ENCODE data around the gene CD34. TPM values are rescaled to one million over a fixed set of nuclear protein-coding genes. Genes with fewer than 3 reads are reported as not detected.
"Not testable (repeated sequence)": the region's sequence is repeated elsewhere in the genome, so short reads cannot be mapped to it uniquely, and the experiment has no call there.

CD34 gene
- total RNA-seq, 2 donors from 2014 or later = 0.05 to 0.09 TPM

DNA sequence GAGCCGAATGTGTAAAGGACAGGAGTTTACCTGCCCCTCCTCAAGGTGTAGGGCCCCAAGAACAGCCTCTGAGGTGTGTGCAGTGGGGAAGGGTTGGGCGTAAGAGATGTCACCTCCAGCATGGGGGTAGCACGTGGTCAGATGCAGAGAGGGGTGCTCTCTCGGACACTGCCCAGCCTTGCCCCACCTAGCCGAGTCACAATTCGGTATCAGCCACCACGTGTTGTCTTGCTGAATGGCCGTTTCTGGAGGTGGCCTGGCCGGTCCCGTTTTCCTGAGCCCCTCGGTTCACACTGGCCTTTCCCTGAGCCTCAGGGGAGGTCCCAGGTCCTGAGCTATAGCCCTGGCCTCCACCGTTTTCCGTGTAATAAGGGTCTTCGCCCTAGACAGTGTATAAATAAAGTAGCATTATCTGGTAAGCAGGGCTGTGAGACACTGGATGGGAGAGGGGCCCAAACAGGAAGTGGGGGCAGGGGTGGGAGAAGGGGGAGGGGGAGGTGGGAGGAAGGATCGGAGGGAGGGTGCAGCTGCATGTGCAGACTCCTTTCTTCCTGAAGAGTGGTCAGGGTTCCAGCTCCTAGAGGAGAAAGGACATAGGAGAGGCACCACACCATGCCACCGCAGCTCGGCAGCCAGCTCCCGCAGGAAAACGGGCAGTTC lies 23.3 kb downstream of the CD34 start:
- H3K36me3 Mint-ChIP-seq (ENCODE audit: insufficient read depth in 2 of 2) = no peaks in the 10 kb centered on the region
- H3K27ac Mint-ChIP-seq = no peak overlapping the region
- H3K4me1 Mint-ChIP-seq (ENCODE audit: low read depth) = peaks cover 28% of the 10 kb centered on the region
- no peak overlapping the region for H3K4me3 Mint-ChIP-seq
- DNase-seq (no peak), ATAC-seq (replicated peaks in 1 of 2) (no peak)
- H3K27me3 Mint-ChIP-seq (ENCODE audit: low read depth) = peaks cover 11% of the 10 kb centered on the region
- H3K9me3 Mint-ChIP-seq = no peaks in the 10 kb centered on the region

DNA sequence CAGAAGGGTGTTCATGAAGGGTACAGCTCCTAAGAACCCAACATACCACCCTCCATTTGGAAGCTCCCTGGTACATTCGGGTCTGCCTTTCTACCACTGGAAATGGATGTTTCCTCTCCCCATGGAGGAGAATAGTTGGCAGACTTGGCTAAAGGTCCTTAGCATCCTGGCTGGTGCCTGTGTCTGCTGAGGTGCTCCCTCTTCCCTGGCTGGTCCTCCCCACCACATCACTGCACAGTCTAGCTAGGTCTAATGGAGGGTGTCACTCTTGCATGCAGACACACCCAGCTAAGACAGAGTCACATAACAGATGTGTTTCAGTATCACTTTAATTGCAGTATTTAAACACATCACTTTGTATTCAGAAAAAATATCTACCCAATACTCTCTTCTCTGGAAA lies 24.7 kb downstream of the CD34 start:
- Mint-ChIP-seq H3K36me3 (ENCODE audit: insufficient read depth in 2 of 2) (no peaks in the 10 kb centered on the region), H3K27ac (no peak overlapping the region), H3K4me1 (ENCODE audit: low read depth) (peaks cover 37% of the 10 kb centered on the region), H3K9me3 (no peaks in the 10 kb centered on the region), H3K4me3 (no peak overlapping the region), H3K27me3 (ENCODE audit: low read depth) (peaks cover 11% of the 10 kb centered on the region)
- DNase-seq (no peak), ATAC-seq (replicated peaks in 1 of 2) (no peak)

DNA sequence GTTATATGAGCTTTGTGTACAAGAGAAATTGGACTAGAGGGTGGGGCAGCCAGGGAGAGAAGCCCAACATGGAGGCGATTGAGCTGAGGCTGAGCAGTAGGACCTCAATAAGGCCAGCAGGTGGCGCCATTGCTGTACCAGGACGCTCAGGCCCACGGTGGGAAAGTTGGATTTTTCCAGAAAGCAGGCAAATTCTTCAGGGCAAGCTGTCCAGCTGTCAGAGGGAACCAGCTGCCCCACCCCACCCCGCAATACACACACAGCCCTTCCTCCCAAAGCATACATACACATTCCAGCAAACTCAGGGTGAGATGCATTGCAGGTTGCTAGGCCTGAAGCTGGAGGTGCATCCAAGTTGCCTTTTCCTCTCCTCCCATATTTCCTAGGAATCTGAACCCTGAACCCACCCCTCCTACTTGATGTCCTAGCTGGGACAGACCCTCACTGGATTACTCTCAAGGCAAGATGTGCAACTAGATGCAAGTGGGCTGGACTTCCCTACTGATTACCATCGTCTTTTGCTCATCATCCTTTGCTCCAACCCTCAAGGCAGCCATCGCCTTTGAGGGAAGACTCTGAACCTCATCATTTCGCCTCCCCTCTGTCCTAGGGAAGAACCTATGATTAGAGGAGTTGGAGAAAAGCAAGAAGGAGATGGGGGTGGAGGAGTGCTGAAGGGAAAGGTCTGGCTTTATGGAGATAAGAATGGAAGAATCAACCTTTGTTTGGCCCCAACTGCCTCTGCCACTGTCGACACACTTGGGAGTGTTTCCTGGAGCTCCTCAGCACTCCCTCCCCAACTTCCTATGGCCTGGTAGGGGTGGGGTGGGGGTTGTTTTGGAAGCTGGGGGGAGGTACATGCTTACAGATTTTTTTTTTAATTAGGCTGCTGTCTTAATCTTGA lies 25.5 kb downstream of the CD34 start:
- Mint-ChIP-seq H3K36me3 (ENCODE audit: insufficient read depth in 2 of 2) (no peaks in the 10 kb centered on the region), H3K9me3 (no peaks in the 10 kb centered on the region), H3K4me1 (ENCODE audit: low read depth) (peaks cover 37% of the 10 kb centered on the region), H3K27me3 (ENCODE audit: low read depth) (peaks cover 11% of the 10 kb centered on the region), H3K4me3 (peak overlapping the region in 1 of 2 donors; percentile 38), H3K27ac (peak overlapping the region; percentile 55)
- ATAC-seq (replicated peaks in 1 of 2) (peak; percentile 62), DNase-seq (peak; percentile 74 to 80)

DNA sequence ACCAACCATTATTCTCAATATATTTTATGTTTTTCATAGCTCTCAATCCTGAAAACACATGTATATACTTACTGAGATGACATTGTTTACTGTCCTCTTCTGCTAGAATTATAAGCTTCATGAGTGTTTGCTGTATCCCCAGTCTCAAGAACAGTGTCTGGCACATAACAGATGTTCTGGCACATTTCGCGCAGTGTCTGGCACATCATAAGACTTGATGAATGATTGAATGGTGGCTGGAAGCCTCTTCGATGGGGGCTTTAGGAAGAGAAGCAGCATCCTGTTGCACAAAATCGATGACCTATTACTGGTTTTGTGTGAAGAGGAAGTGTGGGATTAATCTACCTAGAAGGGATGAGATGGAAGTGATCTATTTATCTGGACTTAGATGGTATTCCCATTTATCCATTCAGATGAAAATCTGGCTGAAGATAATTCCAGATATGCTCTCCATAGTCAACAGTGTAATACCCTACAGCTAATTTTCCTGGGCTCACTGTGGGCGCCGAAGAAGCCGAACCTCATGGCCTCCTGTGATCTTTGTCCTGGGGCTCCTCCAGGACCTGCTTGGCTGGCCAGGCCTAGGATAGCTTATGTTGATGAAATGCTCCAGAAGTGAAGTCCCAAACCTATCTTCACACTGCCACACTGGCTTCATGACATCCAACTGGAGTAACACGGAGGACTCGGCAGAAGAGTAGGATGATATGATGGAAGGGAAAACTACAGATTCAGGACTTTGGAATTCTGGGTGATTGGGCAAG lies 26.5 kb downstream of the CD34 start:
- DNase-seq = no peak
- Mint-ChIP-seq H3K27me3 (ENCODE audit: low read depth) (peaks cover 11% of the 10 kb centered on the region), H3K36me3 (ENCODE audit: insufficient read depth in 2 of 2) (no peaks in the 10 kb centered on the region), H3K9me3 (no peaks in the 10 kb centered on the region), H3K27ac (peak overlapping the region; percentile 97), H3K4me1 (ENCODE audit: low read depth) (peaks cover 40% of the 10 kb centered on the region), H3K4me3 (peak overlapping the region; percentile 82 to 92)
- ATAC-seq (replicated peaks in 1 of 2) = no peak

DNA sequence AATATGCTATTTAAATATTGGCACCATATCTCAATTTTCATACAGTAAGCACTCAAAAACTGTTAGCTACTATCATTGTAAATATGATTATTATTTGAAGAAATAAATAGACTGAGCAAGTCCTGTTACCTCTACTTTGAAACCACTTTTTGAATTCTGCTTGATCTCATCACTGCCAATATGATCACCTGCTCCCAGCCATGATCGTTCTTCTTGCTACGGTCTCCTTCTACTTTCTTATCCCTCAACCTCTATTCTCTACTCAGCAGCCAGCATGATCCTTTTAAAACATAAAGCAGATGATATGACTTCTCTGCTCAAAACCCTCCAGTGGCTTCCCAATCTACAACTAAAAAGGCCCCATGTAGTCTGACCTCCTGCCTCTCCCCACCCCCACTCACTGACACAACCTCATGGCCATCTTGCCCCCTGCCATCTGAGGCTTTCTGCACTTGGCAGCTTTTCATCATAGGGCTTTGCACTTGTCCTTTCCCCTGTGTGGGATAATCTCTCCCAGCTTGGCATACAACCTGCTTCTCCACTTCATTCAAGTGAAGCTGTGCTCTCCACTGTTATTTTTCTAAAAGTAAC lies 27.2 kb downstream of the CD34 start:
- Mint-ChIP-seq H3K27me3 (ENCODE audit: low read depth) (peaks cover 11% of the 10 kb centered on the region), H3K4me1 (ENCODE audit: low read depth) (peaks cover 47% of the 10 kb centered on the region), H3K4me3 (peak overlapping the region; percentile 82 to 92), H3K27ac (peak overlapping the region; percentile 97), H3K9me3 (no peaks in the 10 kb centered on the region), H3K36me3 (ENCODE audit: insufficient read depth in 2 of 2) (no peaks in the 10 kb centered on the region)
- DNase-seq = peak; percentile 20 to 44
- peak; percentile 6 to 12 for ATAC-seq (replicated peaks in 1 of 2)

DNA sequence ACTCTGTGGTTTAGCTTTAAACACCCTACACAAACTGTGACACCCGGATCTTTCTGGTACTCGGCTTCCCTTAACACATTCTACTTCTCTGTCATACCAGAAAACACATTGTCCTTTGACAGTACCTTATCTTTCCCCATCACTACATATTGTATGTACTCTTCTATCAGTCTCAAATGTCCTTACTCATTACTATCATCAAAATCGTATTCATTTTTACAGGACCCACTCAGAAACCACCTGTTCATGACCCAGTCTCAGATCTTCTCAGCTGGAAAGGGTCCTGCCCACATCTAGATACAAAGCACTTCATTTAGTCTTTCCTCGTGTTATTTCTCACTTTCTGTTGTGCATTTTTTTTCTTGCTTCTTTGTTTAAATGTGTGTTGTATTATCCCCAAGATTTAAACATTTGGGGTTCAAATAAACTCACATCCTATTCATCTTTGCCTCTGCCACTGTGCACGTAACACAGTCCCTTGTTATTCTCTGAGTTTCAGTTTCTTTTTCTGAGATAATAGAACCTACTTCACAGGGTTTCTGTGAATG lies 27.7 kb downstream of the CD34 start:
- Mint-ChIP-seq H3K4me3 (peak overlapping the region; percentile 82 to 92), H3K4me1 (ENCODE audit: low read depth) (peaks cover 50% of the 10 kb centered on the region), H3K27me3 (ENCODE audit: low read depth) (peaks cover 11% of the 10 kb centered on the region), H3K9me3 (no peaks in the 10 kb centered on the region), H3K27ac (peak overlapping the region; percentile 97), H3K36me3 (ENCODE audit: insufficient read depth in 2 of 2) (no peaks in the 10 kb centered on the region)
- DNase-seq (peak in 1 of 2 donors; percentile 23), ATAC-seq (replicated peaks in 1 of 2) (peak; percentile 83 to 84)

DNA sequence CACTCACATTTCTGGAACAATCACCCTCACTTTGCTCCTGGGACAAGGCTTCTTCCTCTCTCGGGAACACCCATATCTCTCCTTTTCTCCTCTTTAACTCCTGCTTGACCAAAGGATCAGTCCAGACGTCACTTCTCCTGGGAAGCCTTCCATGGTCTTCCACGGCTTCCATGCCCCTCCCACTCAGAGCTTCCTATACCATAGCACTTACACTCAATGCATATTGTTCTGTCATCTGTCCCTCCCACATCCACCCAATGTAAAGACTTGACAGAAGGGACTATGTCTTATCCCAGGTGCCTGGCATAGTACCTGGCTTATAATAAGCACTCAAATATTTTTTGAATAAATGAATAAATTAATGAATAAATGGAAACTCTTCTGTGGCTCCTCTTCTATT lies 28.2 kb downstream of the CD34 start:
- DNase-seq (no peak), ATAC-seq (replicated peaks in 1 of 2) (peak; percentile 36 to 40)
- Mint-ChIP-seq H3K9me3 (no peaks in the 10 kb centered on the region), H3K27ac (peak overlapping the region; percentile 97), H3K4me3 (peak overlapping the region; percentile 82 to 92), H3K4me1 (ENCODE audit: low read depth) (peaks cover 50% of the 10 kb centered on the region), H3K36me3 (ENCODE audit: insufficient read depth in 2 of 2) (no peaks in the 10 kb centered on the region), H3K27me3 (ENCODE audit: low read depth) (peaks cover 11% of the 10 kb centered on the region)

DNA sequence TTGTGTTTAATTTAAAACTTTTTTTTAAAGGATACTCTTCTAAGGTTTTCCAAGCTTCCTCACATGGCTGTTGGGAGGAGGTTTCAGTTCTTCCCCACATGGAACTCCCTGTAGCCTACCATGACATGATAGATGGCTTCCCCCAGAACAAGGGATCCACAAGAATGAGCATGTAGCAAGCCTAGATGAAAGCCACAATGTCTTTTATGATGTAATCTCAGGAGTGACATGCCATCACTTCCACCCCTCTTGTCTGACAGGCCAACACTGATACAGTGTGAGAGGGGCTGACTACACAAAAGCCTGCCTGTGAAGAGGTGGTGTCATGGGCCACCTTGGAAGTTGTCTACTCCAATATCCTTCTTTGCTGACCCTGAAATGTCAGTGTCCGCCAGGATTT lies 32.0 kb downstream of the CD34 start:
- H3K36me3 Mint-ChIP-seq (ENCODE audit: insufficient read depth in 2 of 2) = no peaks in the 10 kb centered on the region
- peaks cover 53% of the 10 kb centered on the region for H3K4me1 Mint-ChIP-seq (ENCODE audit: low read depth)
- DNase-seq = no peak
- H3K27ac Mint-ChIP-seq = peak overlapping the region; percentile 43
- no peaks in the 10 kb centered on the region for H3K27me3 Mint-ChIP-seq (ENCODE audit: low read depth)
- ATAC-seq (replicated peaks in 1 of 2) = peak; percentile 38 to 46
- H3K4me3 Mint-ChIP-seq = no peak overlapping the region
- H3K9me3 Mint-ChIP-seq = no peaks in the 10 kb centered on the region

DNA sequence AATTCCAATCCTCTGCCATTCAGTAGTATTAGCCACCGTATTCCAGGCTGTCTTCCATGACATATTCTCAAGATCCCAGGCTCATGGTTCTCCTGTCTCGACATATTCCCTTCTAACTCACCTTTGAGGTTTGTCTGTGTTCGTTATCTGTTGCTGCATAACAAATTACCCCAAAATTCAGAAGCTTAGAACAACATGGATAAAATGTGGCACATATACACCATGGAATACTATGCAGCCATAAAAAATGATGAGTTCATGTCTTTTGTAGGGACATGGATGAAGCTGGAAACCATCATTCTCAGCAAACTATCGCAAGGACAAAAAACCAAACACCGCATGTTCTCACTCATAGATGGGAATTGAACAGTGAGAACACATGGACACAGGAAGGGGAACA lies 33.0 kb downstream of the CD34 start:
- not testable (repeated sequence) for H3K27ac Mint-ChIP-seq; ATAC-seq (replicated peaks in 1 of 2); H3K27me3 Mint-ChIP-seq (ENCODE audit: low read depth); H3K4me3 Mint-ChIP-seq; H3K9me3 Mint-ChIP-seq; DNase-seq; H3K36me3 Mint-ChIP-seq (ENCODE audit: insufficient read depth in 2 of 2)
- peaks cover 53% of the 10 kb centered on the region for H3K4me1 Mint-ChIP-seq (ENCODE audit: low read depth)

DNA sequence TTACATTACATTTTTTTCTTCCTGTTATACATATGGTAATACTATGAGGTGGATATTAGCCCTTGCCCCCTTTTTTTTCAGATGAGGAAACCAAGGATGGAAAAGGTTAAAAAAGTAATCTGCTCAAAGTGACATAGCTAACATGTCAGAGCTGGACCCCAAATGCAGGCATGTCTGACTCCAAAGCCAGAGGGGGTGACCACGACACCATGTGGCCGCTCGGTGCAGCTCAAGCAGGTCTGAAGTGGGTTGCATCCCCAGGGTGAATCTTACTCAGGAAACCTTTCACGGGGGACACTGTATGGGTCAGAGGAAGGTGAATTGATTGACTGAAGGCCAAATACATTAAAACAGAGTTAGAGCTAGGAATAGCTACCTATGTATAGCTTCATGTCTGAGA lies 34.8 kb downstream of the CD34 start:
- DNase-seq = no peak
- Mint-ChIP-seq H3K4me1 (ENCODE audit: low read depth) (peaks cover 57% of the 10 kb centered on the region), H3K9me3 (no peaks in the 10 kb centered on the region), H3K36me3 (ENCODE audit: insufficient read depth in 2 of 2) (no peaks in the 10 kb centered on the region), H3K27ac (no peak overlapping the region), H3K27me3 (ENCODE audit: low read depth) (no peaks in the 10 kb centered on the region), H3K4me3 (no peak overlapping the region)
- no peak for ATAC-seq (replicated peaks in 1 of 2)

DNA sequence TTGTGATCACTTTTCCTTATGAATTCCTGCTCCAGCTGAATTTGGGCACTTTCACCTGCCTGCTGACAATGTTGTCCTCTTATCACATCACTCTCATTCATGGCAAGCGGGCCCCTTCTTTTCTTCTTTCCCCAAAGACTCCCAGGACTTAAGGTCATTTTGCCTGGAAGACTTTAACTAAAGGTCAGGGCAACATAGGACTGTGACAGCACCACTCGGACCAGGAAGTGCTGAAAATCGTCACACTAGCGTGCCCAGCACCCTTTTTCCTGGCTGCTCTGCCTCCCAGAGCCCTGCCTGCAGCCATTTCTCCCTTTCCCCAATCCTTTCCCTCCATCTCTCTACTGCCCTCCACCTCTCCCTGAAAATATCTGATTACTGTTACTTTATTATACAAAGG lies 35.4 kb downstream of the CD34 start:
- no peaks in the 10 kb centered on the region for H3K36me3 Mint-ChIP-seq (ENCODE audit: insufficient read depth in 2 of 2)
- H3K4me1 Mint-ChIP-seq (ENCODE audit: low read depth) = peaks cover 63% of the 10 kb centered on the region
- H3K27ac Mint-ChIP-seq = peak overlapping the region; percentile 39
- DNase-seq (no peak), ATAC-seq (replicated peaks in 1 of 2) (no peak)
- H3K27me3 Mint-ChIP-seq (ENCODE audit: low read depth) = no peaks in the 10 kb centered on the region
- no peaks in the 10 kb centered on the region for H3K9me3 Mint-ChIP-seq
- no peak overlapping the region for H3K4me3 Mint-ChIP-seq

DNA sequence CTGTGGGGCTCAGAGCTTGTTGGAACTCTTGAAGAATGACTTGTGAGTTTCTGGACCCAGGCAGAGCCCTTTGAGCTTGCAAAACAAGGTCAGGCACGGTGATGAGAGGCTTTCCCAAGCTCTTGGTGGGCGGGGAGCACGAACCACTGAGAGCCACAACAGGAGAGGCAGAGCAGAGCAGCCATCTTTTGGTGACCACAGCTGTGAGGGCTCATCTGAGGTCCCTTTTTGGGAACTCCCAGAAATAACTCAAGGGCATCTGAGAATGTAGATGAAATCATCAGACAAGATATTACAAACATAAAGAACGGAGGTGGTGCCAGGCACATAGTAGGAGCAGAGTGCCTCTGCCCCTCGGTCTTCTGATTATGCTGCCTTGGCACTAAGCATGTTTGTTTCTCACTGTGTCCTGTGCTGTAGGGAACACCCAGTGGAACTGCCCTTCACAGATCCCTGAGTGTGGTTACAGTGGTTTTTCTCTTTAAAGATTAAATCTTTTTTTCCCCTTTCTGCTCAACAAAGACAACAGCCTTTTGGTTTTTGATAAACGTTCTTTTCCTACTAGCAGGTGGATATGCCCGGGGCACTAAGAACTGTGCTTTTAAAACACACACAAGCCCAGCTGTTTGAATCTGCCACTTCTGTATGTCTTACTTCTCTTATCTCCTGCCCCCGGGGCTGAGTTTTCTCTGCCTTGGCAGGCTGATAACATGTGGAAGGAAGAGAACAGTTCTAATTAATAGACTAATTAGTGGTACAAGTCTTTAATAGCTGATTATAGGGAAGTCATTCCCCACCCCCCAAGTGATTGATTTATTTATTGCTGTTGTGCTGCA lies 37.7 kb downstream of the CD34 start:
- Mint-ChIP-seq H3K27me3 (ENCODE audit: low read depth) (no peaks in the 10 kb centered on the region), H3K27ac (peak overlapping the region; percentile 93), H3K4me1 (ENCODE audit: low read depth) (peaks cover 62% of the 10 kb centered on the region), H3K36me3 (ENCODE audit: insufficient read depth in 2 of 2) (no peaks in the 10 kb centered on the region), H3K9me3 (no peaks in the 10 kb centered on the region), H3K4me3 (peak overlapping the region; percentile 69 to 74)
- ATAC-seq (replicated peaks in 1 of 2) (peak; percentile 49 to 52), DNase-seq (peak; percentile 51 to 52)

Data from activated T-cell treated with anti-CD3 and anti-CD28 coated beads, Interleukin-2, amount 50 U/mL, for 72 hours (primary cell).